ENCODE data around the gene DLGAP1.

DNA sequence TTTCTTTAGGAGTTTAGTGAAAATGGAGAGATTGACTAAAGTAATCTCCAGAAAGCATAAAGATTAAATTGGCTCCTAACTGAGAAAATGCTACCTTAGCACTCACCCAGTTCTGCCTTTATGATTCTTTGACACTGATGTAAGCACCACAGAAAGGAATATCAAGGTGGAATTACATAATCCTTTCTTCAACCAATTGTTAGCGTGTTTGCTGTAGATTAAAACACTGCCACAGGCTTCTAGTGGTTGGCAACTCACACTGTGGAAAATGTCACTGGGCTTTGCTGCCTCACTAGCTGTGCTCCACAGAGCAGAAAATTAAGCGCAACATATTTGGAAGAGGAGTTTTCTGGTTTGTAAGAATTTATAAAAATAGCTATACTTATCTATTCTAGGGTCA is 104.1 kb downstream of the DLGAP1 start:
- TF ChIP-seq, protein P1, sequence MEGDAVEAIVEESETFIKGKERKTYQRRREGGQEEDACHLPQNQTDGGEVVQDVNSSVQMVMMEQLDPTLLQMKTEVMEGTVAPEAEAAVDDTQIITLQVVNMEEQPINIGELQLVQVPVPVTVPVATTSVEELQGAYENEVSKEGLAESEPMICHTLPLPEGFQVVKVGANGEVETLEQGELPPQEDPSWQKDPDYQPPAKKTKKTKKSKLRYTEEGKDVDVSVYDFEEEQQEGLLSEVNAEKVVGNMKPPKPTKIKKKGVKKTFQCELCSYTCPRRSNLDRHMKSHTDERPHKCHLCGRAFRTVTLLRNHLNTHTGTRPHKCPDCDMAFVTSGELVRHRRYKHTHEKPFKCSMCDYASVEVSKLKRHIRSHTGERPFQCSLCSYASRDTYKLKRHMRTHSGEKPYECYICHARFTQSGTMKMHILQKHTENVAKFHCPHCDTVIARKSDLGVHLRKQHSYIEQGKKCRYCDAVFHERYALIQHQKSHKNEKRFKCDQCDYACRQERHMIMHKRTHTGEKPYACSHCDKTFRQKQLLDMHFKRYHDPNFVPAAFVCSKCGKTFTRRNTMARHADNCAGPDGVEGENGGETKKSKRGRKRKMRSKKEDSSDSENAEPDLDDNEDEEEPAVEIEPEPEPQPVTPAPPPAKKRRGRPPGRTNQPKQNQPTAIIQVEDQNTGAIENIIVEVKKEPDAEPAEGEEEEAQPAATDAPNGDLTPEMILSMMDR (IDR thresholded peaks at IDR 0.05; ENCODE audit: insufficient read depth, low read length), result no peak
- TF ChIP-seq, protein P2, sequence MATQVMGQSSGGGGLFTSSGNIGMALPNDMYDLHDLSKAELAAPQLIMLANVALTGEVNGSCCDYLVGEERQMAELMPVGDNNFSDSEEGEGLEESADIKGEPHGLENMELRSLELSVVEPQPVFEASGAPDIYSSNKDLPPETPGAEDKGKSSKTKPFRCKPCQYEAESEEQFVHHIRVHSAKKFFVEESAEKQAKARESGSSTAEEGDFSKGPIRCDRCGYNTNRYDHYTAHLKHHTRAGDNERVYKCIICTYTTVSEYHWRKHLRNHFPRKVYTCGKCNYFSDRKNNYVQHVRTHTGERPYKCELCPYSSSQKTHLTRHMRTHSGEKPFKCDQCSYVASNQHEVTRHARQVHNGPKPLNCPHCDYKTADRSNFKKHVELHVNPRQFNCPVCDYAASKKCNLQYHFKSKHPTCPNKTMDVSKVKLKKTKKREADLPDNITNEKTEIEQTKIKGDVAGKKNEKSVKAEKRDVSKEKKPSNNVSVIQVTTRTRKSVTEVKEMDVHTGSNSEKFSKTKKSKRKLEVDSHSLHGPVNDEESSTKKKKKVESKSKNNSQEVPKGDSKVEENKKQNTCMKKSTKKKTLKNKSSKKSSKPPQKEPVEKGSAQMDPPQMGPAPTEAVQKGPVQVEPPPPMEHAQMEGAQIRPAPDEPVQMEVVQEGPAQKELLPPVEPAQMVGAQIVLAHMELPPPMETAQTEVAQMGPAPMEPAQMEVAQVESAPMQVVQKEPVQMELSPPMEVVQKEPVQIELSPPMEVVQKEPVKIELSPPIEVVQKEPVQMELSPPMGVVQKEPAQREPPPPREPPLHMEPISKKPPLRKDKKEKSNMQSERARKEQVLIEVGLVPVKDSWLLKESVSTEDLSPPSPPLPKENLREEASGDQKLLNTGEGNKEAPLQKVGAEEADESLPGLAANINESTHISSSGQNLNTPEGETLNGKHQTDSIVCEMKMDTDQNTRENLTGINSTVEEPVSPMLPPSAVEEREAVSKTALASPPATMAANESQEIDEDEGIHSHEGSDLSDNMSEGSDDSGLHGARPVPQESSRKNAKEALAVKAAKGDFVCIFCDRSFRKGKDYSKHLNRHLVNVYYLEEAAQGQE (IDR thresholded peaks at IDR 0.05; ENCODE audit: insufficient replicate concordance, low read depth), result no peak
- TF ChIP-seq POLR2AphosphoS5 (IDR thresholded peaks at IDR 0.05; ENCODE audit: low read depth), result no peak

Measured in HL-60 (cell line).